Hepatocyte (in vitro differentiated cells): ENCODE results near the gene GPC5. TPM values are rescaled to one million over a fixed set of nuclear protein-coding genes. Genes with fewer than 3 reads are reported as not detected.
"Not testable (repeated sequence)": the region's sequence is repeated elsewhere in the genome, so short reads cannot be mapped to it uniquely, and the experiment has no call there.

Experiments used
- DNase-seq: peaks from one replicate; pipeline ENCODE4 v3.0.0-alpha.2; 2016; ENCODE audit warnings: low spot score
- H2AFZ ChIP-seq: fragments of 200-600 bp; sonication (generic); 2 replicates; pipeline ENCODE4 v1.6.0; 2016; ENCODE audit warnings: antibody characterized with exemption, mild to moderate bottlenecking
- H3K27ac ChIP-seq: fragments of 200-600 bp; sonication (generic); 2 replicates; pipeline ENCODE4 v1.5.1; 2016; ENCODE audit warnings: mild to moderate bottlenecking
- H3K27me3 ChIP-seq: fragments of 200-600 bp; sonication (generic); 2 replicates; pipeline ENCODE4 v1.6.1; 2016
- H3K36me3 ChIP-seq: fragments of 200-600 bp; sonication (generic); replicated peaks from 2 replicates; pipeline ENCODE4 v1.5.1; 2016; ENCODE audit warnings: low read depth; ENCODE audit not compliant: insufficient read depth
- H3K4me1 ChIP-seq: fragments of 200-600 bp; sonication (generic); 2 replicates; pipeline ENCODE4 v1.5.1; 2016; ENCODE audit warnings: mild to moderate bottlenecking, moderate library complexity; ENCODE audit not compliant: insufficient read depth
- H3K4me2 ChIP-seq: fragments of 200-600 bp; sonication (generic); 2 replicates; pipeline ENCODE4 v1.6.0; 2016
- H3K4me3 ChIP-seq: fragments of 200-600 bp; sonication (generic); 2 replicates; pipeline ENCODE4 v1.5.1; 2016; ENCODE audit warnings: mild to moderate bottlenecking
- H3K79me2 ChIP-seq: fragments of 200-600 bp; sonication (generic); 2 replicates; pipeline ENCODE4 v1.6.0; 2017; ENCODE audit warnings: mild to moderate bottlenecking
- H3K9me2 ChIP-seq: fragments of 200-600 bp; sonication (generic); replicated peaks from 2 replicates; pipeline ENCODE4 v1.6.0; 2017; ENCODE audit warnings: mild to moderate bottlenecking; ENCODE audit not compliant: insufficient read depth
- H3K9me3 ChIP-seq: fragments of 200-600 bp; sonication (generic); 2 replicates; pipeline ENCODE4 v1.5.1; 2016; ENCODE audit warnings: low read depth, mild to moderate bottlenecking
- H4K20me1 ChIP-seq: fragments of 200-600 bp; sonication (generic); 2 replicates; pipeline ENCODE4 v1.6.0; 2016; ENCODE audit warnings: mild to moderate bottlenecking; ENCODE audit not compliant: insufficient read depth, poor library complexity, severe bottlenecking
- EZH2 ChIP-seq: fragments of 200-600 bp; sonication (generic); IDR thresholded peaks from 2 replicates; pipeline ENCODE4 v1.6.1; 2016; ENCODE audit warnings: antibody characterized with exemption, mild to moderate bottlenecking, borderline replicate concordance
- EZH2phosphoT487 ChIP-seq: fragments of 200-600 bp; sonication (generic); IDR thresholded peaks from one replicate; pipeline ENCODE4 v1.6.1; 2018; ENCODE audit warnings: antibody characterized with exemption, mild to moderate bottlenecking, low read depth, moderate library complexity; ENCODE audit not compliant: unreplicated experiment, severe bottlenecking
- WGBS: methylation state at CpG from one replicate; pipeline ENCODE4 v1.1.6; 2016; ENCODE audit warnings: low lambda C conversion rate; ENCODE audit errors: missing lambda C conversion rate; 5-methylcytosine and 5-hydroxymethylcytosine counted together
- polyA plus RNA-seq: library from polyadenylated mRNA; unstranded; fragments of >200 nt; fragmentation: Nextera tagmentation; extraction: Ambion mirVana; gene quantifications from 2 replicates; pipeline ENCODE4 v1.2.1, GENCODE V29; 2016
- total RNA-seq: library from RNA; depleted of rRNA; stranded (reverse); fragments of >200 nt; gene quantifications from 2 replicates; pipeline ENCODE4 v1.2.3, GENCODE V29; 2014
- TF ChIP-seq, protein P1 (sequence below): fragments of 200-600 bp; sonication (generic); IDR thresholded peaks from 2 replicates; pipeline ENCODE4 v1.5.1; 2016; ENCODE audit warnings: antibody characterized with exemption, mild to moderate bottlenecking; ENCODE audit not compliant: poor library complexity

The GPC5 gene
- total and polyA plus RNA-seq, 2 experiments from 2014 or later = 3.9 to 5.4 TPM

GRCh38 chr13:92682832-92683517 lies 1284.6 kb downstream of the GPC5 start:
- no peak for DNase-seq
- 91% methylated on average over 5 of the region's 5 CpGs for WGBS

DNA sequence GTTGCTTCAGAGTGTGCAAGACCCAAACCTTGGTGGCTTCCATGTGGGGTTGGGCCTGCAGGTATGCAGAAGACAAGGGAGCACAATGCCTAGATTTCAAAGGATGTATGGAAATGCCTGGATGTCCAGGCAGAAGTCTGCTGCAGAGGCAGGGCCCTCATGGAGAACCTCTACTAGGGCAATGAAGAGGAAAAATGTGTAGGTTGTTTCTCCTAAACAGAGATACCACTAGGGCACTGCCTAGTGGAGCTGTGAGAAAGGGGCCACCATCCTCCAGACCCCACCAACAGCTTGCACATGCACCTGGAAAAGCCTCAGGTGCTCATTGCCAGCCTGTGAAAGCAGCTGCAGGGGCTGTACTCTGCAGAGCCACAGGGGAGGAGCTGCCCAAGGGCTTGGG lies 1295.6 kb downstream of the GPC5 start:
- Histone ChIP-seq H3K27me3 (no peaks in the 10 kb centered on the region), H3K4me1 (no peaks in the 10 kb centered on the region), H3K9me2 (no peaks in the 10 kb centered on the region), H2AFZ (no peak overlapping the region), H3K27ac (no peak overlapping the region), H4K20me1 (no peaks in the 10 kb centered on the region), H3K9me3 (no peaks in the 10 kb centered on the region), H3K36me3 (no peaks in the 10 kb centered on the region), H3K4me2 (no peak overlapping the region), H3K79me2 (no peaks in the 10 kb centered on the region), H3K4me3 (no peak overlapping the region)
- no peak for DNase-seq
- no peak for TF ChIP-seq EZH2phosphoT487
- TF ChIP-seq EZH2 = no peak
- TF ChIP-seq, protein P1, sequence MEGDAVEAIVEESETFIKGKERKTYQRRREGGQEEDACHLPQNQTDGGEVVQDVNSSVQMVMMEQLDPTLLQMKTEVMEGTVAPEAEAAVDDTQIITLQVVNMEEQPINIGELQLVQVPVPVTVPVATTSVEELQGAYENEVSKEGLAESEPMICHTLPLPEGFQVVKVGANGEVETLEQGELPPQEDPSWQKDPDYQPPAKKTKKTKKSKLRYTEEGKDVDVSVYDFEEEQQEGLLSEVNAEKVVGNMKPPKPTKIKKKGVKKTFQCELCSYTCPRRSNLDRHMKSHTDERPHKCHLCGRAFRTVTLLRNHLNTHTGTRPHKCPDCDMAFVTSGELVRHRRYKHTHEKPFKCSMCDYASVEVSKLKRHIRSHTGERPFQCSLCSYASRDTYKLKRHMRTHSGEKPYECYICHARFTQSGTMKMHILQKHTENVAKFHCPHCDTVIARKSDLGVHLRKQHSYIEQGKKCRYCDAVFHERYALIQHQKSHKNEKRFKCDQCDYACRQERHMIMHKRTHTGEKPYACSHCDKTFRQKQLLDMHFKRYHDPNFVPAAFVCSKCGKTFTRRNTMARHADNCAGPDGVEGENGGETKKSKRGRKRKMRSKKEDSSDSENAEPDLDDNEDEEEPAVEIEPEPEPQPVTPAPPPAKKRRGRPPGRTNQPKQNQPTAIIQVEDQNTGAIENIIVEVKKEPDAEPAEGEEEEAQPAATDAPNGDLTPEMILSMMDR = no peak

More at GRCh38 chr13:92682832-92683517, 1284.6 kb downstream of the GPC5 start:
- Histone ChIP-seq H3K27ac (no peak overlapping the region), H4K20me1 (no peaks in the 10 kb centered on the region), H3K79me2 (no peaks in the 10 kb centered on the region), H3K4me2 (no peak overlapping the region), H2AFZ (no peak overlapping the region), H3K9me3 (no peaks in the 10 kb centered on the region), H3K27me3 (no peaks in the 10 kb centered on the region), H3K4me1 (no peaks in the 10 kb centered on the region), H3K36me3 (no peaks in the 10 kb centered on the region), H3K9me2 (no peaks in the 10 kb centered on the region), H3K4me3 (no peak overlapping the region)
- TF ChIP-seq EZH2 (no peak), EZH2phosphoT487 (no peak)
- TF ChIP-seq, protein P1 = no peak

DNA sequence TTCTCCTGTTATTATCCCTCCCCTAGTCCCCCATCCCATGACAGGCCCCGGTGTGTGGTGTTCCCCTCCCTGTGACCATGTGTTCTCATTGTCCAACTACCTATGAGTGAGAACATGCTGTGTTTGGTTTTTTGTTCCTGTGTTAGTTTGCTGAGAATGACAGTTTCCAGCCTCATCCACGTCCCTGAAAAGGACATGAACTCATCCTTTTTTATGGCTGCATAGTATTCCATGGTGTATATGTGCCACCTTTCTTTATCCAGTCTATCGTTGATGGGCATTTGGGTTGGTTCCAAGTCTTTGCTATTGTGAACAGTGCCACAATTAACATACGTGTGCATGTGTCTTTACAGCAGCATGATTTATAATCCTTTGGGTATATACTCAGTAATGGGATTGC lies 1297.4 kb downstream of the GPC5 start:
- 94% methylated on average over 4 of the region's 4 CpGs for WGBS
- not testable (repeated sequence) for H4K20me1 ChIP-seq, DNase-seq, H3K9me2 ChIP-seq, H3K36me3 ChIP-seq, H3K9me3 ChIP-seq, H3K4me3 ChIP-seq, H2AFZ ChIP-seq, H3K4me1 ChIP-seq, H3K27me3 ChIP-seq, H3K79me2 ChIP-seq, H3K27ac ChIP-seq, H3K4me2 ChIP-seq

GRCh38 chr13:92716749-92717148 lies 1318.3 kb downstream of the GPC5 start:
- no peak overlapping the region for H2AFZ ChIP-seq
- no peaks in the 10 kb centered on the region for H3K9me2 ChIP-seq
- H3K4me3 ChIP-seq = no peak overlapping the region
- no peaks in the 10 kb centered on the region for H3K36me3 ChIP-seq
- H3K27ac ChIP-seq = no peak overlapping the region
- H4K20me1 ChIP-seq = no peaks in the 10 kb centered on the region
- no peak for DNase-seq
- H3K4me2 ChIP-seq = no peak overlapping the region
- TF ChIP-seq, protein P1 = peak; percentile 38
- TF ChIP-seq EZH2phosphoT487 = no peak
- H3K79me2 ChIP-seq = no peaks in the 10 kb centered on the region
- no peaks in the 10 kb centered on the region for H3K27me3 ChIP-seq
- H3K9me3 ChIP-seq = no peaks in the 10 kb centered on the region
- peaks cover 12% of the 10 kb centered on the region for H3K4me1 ChIP-seq
- WGBS = 53% methylated on average over 6 of the region's 6 CpGs
